ENCODE data around the gene SPTBN5.

SPTBN5 gene

GRCh38 chr15:41852736-41853590 is 40.9 kb downstream of the SPTBN5 start:
- DNase-seq (ENCODE audit: extremely low spot score): no peak
- POLR2A ChIA-PET: interaction anchor here (0.6 kb wide), 1 partner anchor 883 kb away, joined by 4 read pairs; no protein-coding TSS in a partner anchor
- TF ChIP-seq CTCF (IDR thresholded peaks at IDR 0.05; ENCODE audit: control extremely low read depth, extremely low read depth, low read depth, missing control alignments): no peak
- CTCF ChIA-PET: interaction anchor here (1.4 to 2.3 kb wide), 3 partner anchors 8 to 52 kb away, joined by 3 to 6 read pairs (median 3); no protein-coding TSS in a partner anchor

GRCh38 chr15:41851755-41852370 is 42.0 kb downstream of the SPTBN5 start:
- CTCF ChIA-PET: interaction anchor here (1.3 to 1.5 kb wide), 4 partner anchors 8 to 53 kb away, joined by 3 to 9 read pairs (median 3); no protein-coding TSS in a partner anchor
- no peak for DNase-seq (ENCODE audit: extremely low spot score)
- POLR2A ChIA-PET: interaction anchor here (0.8 kb wide), 1 partner anchor 22 kb away, joined by 3 read pairs; no protein-coding TSS in a partner anchor
- TF ChIP-seq CTCF (IDR thresholded peaks at IDR 0.05; ENCODE audit: control extremely low read depth, extremely low read depth, low read depth, missing control alignments): no peak

DNA sequence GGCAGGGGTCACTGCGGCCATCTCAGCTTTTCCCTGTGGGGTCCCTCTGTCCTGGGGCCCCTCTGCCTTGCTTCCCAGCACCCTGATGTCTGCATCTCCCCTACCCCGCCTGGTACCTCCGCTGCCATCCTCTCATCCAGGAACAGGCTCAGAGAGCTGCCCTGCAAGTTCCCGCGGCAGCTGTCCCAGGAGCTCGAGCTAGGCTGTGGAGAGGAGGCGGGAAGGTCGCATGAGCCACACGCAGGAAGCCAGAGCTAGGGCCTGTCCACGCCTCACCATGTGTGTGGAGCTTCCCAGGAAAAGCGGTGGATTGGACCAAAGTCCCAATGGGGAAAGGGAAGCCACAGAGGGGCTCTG is 42.7 kb downstream of the SPTBN5 start:
- POLR2A ChIA-PET: no interaction called here

GRCh38 chr15:41850482-41851166 is 43.2 kb downstream of the SPTBN5 start:
- no peak for TF ChIP-seq CTCF (IDR thresholded peaks at IDR 0.05; ENCODE audit: control extremely low read depth, extremely low read depth, low read depth, missing control alignments)
- no peak for DNase-seq (ENCODE audit: extremely low spot score)
- ChIA-PET CTCF (interaction anchor here (1.3 to 1.5 kb wide), 2 partner anchors 9 to 54 kb away, joined by 3 to 9 read pairs; no protein-coding TSS in a partner anchor), POLR2A (no interaction called here)

More for the DNA sequence above, 42.7 kb downstream of the SPTBN5 start:
- CTCF ChIA-PET: interaction anchor here (1.3 to 1.5 kb wide), 2 partner anchors 9 to 54 kb away, joined by 3 to 9 read pairs; no protein-coding TSS in a partner anchor
- no peak for DNase-seq (ENCODE audit: extremely low spot score)
- no peak for TF ChIP-seq CTCF (IDR thresholded peaks at IDR 0.05; ENCODE audit: control extremely low read depth, extremely low read depth, low read depth, missing control alignments)

GRCh38 chr15:41849861-41850260 is 44.0 kb downstream of the SPTBN5 start:
- POLR2A ChIA-PET: no interaction called here
- DNase-seq (ENCODE audit: extremely low spot score): no peak
- no peak for TF ChIP-seq CTCF (IDR thresholded peaks at IDR 0.05; ENCODE audit: control extremely low read depth, extremely low read depth, low read depth, missing control alignments)
- CTCF ChIA-PET: no interaction called here

- DNase-seq (ENCODE audit: extremely low spot score): no peak
- no peak for TF ChIP-seq CTCF (IDR thresholded peaks at IDR 0.05; ENCODE audit: control extremely low read depth, extremely low read depth, low read depth, missing control alignments)
- POLR2A ChIA-PET: no interaction called here
- CTCF ChIA-PET: no interaction called here
Measured at GRCh38 chr15:41849204-41849603, 44.6 kb downstream of the SPTBN5 start.

Data from GM10248 (cell line).